ENCODE measurements around the gene FUT8.

DNA sequence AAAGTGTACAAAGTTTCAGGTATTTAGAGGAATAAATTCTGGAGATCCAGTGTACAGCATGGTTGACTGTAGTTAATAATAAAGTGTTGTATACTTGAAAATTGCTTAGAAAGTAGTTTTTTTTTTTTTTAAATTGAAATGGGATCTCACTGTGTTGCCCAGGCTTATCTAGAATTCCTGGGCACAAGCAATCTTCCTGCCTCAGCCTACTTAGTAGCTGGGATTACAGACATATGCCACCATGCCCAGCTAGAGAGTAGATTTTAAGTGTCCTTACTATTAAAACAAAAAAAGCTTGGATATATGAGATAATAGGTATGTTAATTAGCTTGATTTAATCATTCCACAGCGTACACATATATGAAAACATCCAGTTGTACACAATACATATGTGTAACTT is 27.7 kb downstream of the FUT8 start:
- TF ChIP-seq, protein P1, sequence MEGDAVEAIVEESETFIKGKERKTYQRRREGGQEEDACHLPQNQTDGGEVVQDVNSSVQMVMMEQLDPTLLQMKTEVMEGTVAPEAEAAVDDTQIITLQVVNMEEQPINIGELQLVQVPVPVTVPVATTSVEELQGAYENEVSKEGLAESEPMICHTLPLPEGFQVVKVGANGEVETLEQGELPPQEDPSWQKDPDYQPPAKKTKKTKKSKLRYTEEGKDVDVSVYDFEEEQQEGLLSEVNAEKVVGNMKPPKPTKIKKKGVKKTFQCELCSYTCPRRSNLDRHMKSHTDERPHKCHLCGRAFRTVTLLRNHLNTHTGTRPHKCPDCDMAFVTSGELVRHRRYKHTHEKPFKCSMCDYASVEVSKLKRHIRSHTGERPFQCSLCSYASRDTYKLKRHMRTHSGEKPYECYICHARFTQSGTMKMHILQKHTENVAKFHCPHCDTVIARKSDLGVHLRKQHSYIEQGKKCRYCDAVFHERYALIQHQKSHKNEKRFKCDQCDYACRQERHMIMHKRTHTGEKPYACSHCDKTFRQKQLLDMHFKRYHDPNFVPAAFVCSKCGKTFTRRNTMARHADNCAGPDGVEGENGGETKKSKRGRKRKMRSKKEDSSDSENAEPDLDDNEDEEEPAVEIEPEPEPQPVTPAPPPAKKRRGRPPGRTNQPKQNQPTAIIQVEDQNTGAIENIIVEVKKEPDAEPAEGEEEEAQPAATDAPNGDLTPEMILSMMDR (IDR thresholded peaks at IDR 0.05; ENCODE audit: low read depth, low read length, missing input control), result no peak
- no peak for TF ChIP-seq FOXA2 (IDR thresholded peaks at IDR 0.05)
- TF ChIP-seq JUND (IDR thresholded peaks at IDR 0.05), result no peak
- TF ChIP-seq, protein P2, sequence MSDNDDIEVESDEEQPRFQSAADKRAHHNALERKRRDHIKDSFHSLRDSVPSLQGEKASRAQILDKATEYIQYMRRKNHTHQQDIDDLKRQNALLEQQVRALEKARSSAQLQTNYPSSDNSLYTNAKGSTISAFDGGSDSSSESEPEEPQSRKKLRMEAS (IDR thresholded peaks at IDR 0.05), result no peak
- TF ChIP-seq TAF1 (conservative IDR thresholded peaks at IDR 0.05), result no peak
- no peak for TF ChIP-seq RAD21 (IDR thresholded peaks at IDR 0.05)
- no peak for TF ChIP-seq SP1 (IDR thresholded peaks at IDR 0.05)
- no peak for TF ChIP-seq EGR1 (IDR thresholded peaks at IDR 0.05; ENCODE audit: low read depth in 2 of 2)
- TF ChIP-seq ZBTB33 (IDR thresholded peaks at IDR 0.05), result no peak
- TF ChIP-seq GABPA (IDR thresholded peaks at IDR 0.05 in 1 of 2, conservative IDR thresholded peaks at IDR 0.05 in 1 of 2), result no peak
- no peak for TF ChIP-seq YY1 (IDR thresholded peaks at IDR 0.05)
- no peak for TF ChIP-seq REST (IDR thresholded peaks at IDR 0.05)
- TF ChIP-seq, protein P3, sequence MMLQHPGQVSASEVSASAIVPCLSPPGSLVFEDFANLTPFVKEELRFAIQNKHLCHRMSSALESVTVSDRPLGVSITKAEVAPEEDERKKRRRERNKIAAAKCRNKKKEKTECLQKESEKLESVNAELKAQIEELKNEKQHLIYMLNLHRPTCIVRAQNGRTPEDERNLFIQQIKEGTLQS (IDR thresholded peaks at IDR 0.05), result no peak
- TF ChIP-seq FOXA1 (IDR thresholded peaks at IDR 0.05), result no peak

All from liver (tissue), 3 donors.